Measurements from ENCODE around the gene TMCO4.

The TMCO4 gene

DNA sequence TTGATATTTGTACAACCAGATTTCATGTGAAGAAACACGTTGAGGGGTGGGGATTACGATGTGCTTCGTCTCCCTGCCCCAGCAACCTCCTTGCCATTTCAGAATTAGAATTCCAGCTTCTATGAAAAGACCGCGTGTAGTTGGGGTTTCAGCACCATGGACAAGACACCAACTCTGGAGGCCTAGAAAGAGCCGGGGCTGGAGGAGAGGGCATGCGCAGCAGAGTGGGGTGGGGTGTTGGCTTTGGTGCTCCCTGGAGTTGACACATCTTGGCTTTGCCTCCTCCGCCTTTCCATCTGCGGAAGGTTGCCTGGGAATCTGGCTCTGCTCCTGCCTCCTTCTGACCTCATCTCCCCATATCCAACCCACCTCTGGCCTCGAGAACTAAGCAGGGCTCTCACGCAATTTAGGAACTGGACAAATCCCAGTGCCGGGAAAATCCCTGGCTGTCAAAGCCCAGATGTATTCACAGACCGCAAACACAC, 123.2 kb downstream of the TMCO4 start:
- no peak overlapping the region for H3K4me3 Mint-ChIP-seq
- H3K27me3 Mint-ChIP-seq = peaks cover 17% of the 10 kb centered on the region
- H3K9me3 Mint-ChIP-seq = no peaks in the 10 kb centered on the region
- H3K36me3 Mint-ChIP-seq (ENCODE audit: low read depth) = no peaks in the 10 kb centered on the region
- H3K27ac Mint-ChIP-seq = no peak overlapping the region
- no peaks in the 10 kb centered on the region for H3K4me1 Mint-ChIP-seq (ENCODE audit: low read depth)
- DNase-seq = no peak

GRCh38 chr1:19675797-19676196, 123.9 kb downstream of the TMCO4 start:
- H3K4me3 Mint-ChIP-seq = no peak overlapping the region
- no peaks in the 10 kb centered on the region for H3K9me3 Mint-ChIP-seq
- no peak for DNase-seq
- H3K27ac Mint-ChIP-seq = no peak overlapping the region
- H3K4me1 Mint-ChIP-seq (ENCODE audit: low read depth) = no peaks in the 10 kb centered on the region
- H3K36me3 Mint-ChIP-seq (ENCODE audit: low read depth) = no peaks in the 10 kb centered on the region
- peaks cover 17% of the 10 kb centered on the region for H3K27me3 Mint-ChIP-seq

DNA sequence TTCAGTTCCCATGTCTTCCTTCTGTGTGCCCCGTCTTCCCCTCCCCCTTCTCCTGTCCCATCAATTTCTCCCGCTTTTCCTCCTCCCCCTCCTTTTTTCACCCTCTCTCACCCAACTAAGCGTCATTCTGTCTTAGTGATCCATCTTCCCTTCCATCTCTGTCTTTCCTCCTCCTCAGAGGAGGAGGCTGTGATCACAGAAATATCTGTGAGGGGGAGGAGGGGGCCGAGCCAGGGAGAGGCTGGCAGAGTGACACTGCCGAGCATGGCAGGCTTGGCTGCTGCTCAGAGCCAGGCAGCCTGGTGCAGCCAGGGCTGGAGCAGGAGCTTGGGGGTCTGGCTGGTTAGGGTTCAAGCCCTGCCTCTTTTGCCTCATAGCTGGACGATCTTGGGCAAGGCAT, 127.5 kb downstream of the TMCO4 start:
- Mint-ChIP-seq H3K27ac (no peak overlapping the region), H3K4me3 (no peak overlapping the region), H3K36me3 (ENCODE audit: low read depth) (no peaks in the 10 kb centered on the region), H3K27me3 (peaks cover 23% of the 10 kb centered on the region), H3K4me1 (ENCODE audit: low read depth) (no peaks in the 10 kb centered on the region), H3K9me3 (no peaks in the 10 kb centered on the region)
- DNase-seq = no peak

- H3K4me3 Mint-ChIP-seq = no peak overlapping the region
- H3K36me3 Mint-ChIP-seq (ENCODE audit: low read depth) = no peaks in the 10 kb centered on the region
- no peak for DNase-seq
- H3K9me3 Mint-ChIP-seq = no peaks in the 10 kb centered on the region
- peaks cover 3% of the 10 kb centered on the region for H3K4me1 Mint-ChIP-seq (ENCODE audit: low read depth)
- H3K27me3 Mint-ChIP-seq = peaks cover 38% of the 10 kb centered on the region
- no peak overlapping the region for H3K27ac Mint-ChIP-seq
These were observed 128.9 kb downstream of the TMCO4 start for GRCh38 chr1:19670787-19671186.

DNA sequence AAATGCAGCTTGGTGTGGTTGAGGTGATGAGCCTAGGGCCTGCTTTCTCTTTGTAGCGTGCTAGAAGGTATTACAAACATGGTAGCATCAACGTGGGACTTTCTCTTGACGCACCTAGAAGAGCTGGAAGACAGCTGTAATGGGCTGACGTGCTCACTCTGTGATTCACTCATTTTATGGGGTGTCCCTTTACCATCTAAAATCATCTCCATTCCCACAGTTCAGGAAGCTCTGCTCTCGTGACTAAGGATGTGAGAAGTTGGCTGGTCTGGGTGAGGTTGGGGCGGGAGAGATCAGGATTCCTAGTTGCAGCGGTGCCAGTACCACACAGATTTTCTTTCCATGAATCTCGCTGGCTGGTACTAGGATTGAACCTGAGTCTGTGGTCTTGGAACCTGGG, 130.8 kb downstream of the TMCO4 start:
- no peaks in the 10 kb centered on the region for H3K36me3 Mint-ChIP-seq (ENCODE audit: low read depth)
- no peak overlapping the region for H3K27ac Mint-ChIP-seq
- H3K9me3 Mint-ChIP-seq = no peaks in the 10 kb centered on the region
- H3K4me1 Mint-ChIP-seq (ENCODE audit: low read depth) = peaks cover 8% of the 10 kb centered on the region
- peaks cover 34% of the 10 kb centered on the region for H3K27me3 Mint-ChIP-seq
- H3K4me3 Mint-ChIP-seq = no peak overlapping the region
- no peak for DNase-seq

DNA sequence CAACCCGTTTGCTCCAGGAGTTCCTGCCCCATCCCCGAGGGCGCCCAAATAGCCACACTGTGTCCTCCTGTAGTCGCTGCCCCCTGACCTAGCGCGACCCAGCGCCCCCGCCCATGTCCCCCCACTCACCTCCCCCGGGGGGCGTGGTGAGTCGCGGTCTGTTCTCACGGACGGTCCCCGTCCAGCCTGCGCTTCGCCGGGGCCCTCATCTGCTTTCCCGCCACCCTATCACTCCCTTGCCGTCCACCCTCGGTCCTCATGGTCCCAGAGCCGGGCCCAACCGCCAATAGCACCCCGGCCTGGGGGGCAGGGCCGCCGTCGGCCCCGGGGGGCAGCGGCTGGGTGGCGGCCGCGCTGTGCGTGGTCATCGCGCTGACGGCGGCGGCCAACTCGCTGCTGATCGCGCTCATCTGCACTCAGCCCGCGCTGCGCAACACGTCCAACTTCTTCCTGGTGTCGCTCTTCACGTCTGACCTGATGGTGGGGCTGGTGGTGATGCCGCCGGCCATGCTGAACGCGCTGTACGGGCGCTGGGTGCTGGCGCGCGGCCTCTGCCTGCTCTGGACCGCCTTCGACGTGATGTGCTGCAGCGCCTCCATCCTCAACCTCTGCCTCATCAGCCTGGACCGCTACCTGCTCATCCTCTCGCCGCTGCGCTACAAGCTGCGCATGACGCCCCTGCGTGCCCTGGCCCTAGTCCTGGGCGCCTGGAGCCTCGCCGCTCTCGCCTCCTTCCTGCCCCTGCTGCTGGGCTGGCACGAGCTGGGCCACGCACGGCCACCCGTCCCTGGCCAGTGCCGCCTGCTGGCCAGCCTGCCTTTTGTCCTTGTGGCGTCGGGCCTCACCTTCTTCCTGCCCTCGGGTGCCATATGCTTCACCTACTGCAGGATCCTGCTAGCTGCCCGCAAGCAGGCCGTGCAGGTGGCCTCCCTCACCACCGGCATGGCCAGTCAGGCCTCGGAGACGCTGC, 133.9 kb downstream of the TMCO4 start:
- Mint-ChIP-seq H3K4me1 (ENCODE audit: low read depth) (peaks cover 9% of the 10 kb centered on the region), H3K27me3 (peaks cover 42% of the 10 kb centered on the region), H3K36me3 (ENCODE audit: low read depth) (no peaks in the 10 kb centered on the region), H3K9me3 (no peaks in the 10 kb centered on the region), H3K4me3 (peak overlapping the region; percentile 71), H3K27ac (no peak overlapping the region)
- DNase-seq = no peak

DNA sequence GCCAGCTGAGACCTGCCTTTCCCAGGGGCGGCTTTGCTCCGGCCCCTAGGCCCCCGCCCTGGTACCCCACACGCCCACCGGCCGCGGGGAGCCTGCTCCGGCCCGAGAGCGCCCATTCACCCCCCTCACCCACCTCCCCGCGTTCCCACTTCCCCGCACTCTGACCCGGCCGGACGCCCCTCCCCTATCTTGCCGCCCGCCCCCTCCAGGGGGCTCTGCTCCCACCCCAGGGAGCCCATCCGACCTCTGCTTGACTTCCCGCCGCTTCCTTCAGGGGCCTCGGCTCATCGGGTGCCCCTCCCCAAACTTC, 134.6 kb downstream of the TMCO4 start:
- Mint-ChIP-seq H3K27me3 (peaks cover 41% of the 10 kb centered on the region), H3K9me3 (no peaks in the 10 kb centered on the region), H3K27ac (no peak overlapping the region), H3K4me1 (ENCODE audit: low read depth) (peaks cover 9% of the 10 kb centered on the region), H3K4me3 (peak overlapping the region; percentile 55), H3K36me3 (ENCODE audit: low read depth) (no peaks in the 10 kb centered on the region)
- DNase-seq = no peak

GRCh38 chr1:19664453-19665185, 135.1 kb downstream of the TMCO4 start, which contains the start of gene HTR6:
Gene HTR6, plus strand, starts transcription at chr1:19664875. Its CDS starts 879 bp downstream, at chr1:19665754.
- H3K9me3 Mint-ChIP-seq = no peaks in the 10 kb centered on the region
- no peak within 1 kb of the TSS for H3K27ac Mint-ChIP-seq
- peaks cover 12% of the 10 kb centered on the region for H3K4me1 Mint-ChIP-seq (ENCODE audit: low read depth)
- peak within 1 kb of the TSS; percentile 55 for H3K4me3 Mint-ChIP-seq
- peak; percentile 69 for DNase-seq
- H3K36me3 Mint-ChIP-seq (ENCODE audit: low read depth) = no peaks in the 10 kb centered on the region
- peaks cover 38% of the 10 kb centered on the region for H3K27me3 Mint-ChIP-seq

GRCh38 chr1:19662313-19662712, 137.4 kb downstream of the TMCO4 start:
- no peak overlapping the region for H3K4me3 Mint-ChIP-seq
- H3K27ac Mint-ChIP-seq = no peak overlapping the region
- H3K36me3 Mint-ChIP-seq (ENCODE audit: low read depth) = no peaks in the 10 kb centered on the region
- peaks cover 35% of the 10 kb centered on the region for H3K27me3 Mint-ChIP-seq
- DNase-seq = no peak
- H3K9me3 Mint-ChIP-seq = no peaks in the 10 kb centered on the region
- peaks cover 19% of the 10 kb centered on the region for H3K4me1 Mint-ChIP-seq (ENCODE audit: low read depth)

DNA sequence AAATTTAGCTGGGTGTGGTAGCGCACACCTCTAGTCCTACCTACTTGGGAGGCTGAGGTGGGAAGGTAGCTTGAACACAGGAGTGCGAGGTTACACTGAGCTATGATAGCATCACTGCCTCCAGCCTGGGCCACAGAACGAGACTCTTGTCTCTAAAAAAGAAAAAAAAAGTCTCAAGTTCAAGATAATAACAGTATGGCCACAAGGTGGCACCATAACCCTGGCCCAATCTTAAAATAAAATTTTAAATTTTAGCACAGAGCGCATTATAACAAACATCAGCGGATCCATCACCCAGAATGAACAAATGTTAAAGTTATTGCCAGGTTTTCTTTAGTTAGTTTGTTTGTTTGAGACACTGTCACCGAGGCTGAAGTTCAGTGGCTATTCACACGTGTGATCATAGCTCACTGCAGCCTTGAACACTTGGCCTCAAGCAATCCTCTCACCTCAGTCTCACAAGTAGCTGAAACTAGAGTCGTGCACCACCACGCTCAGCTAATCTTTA, 137.9 kb downstream of the TMCO4 start:
- Mint-ChIP-seq H3K27ac (no peak overlapping the region), H3K36me3 (ENCODE audit: low read depth) (no peaks in the 10 kb centered on the region), H3K9me3 (no peaks in the 10 kb centered on the region), H3K27me3 (peaks cover 30% of the 10 kb centered on the region), H3K4me1 (ENCODE audit: low read depth) (peaks cover 19% of the 10 kb centered on the region), H3K4me3 (no peak overlapping the region)
- DNase-seq = no peak

GRCh38 chr1:19658186-19658585, 141.5 kb downstream of the TMCO4 start:
- Mint-ChIP-seq H3K27ac (no peak overlapping the region), H3K36me3 (ENCODE audit: low read depth) (no peaks in the 10 kb centered on the region), H3K4me1 (ENCODE audit: low read depth) (peaks cover 16% of the 10 kb centered on the region), H3K27me3 (peaks cover 8% of the 10 kb centered on the region), H3K9me3 (no peaks in the 10 kb centered on the region), H3K4me3 (no peak overlapping the region)
- no peak for DNase-seq

- no peak overlapping the region for H3K27ac Mint-ChIP-seq
- peaks cover 16% of the 10 kb centered on the region for H3K4me1 Mint-ChIP-seq (ENCODE audit: low read depth)
- no peak for DNase-seq
- no peaks in the 10 kb centered on the region for H3K9me3 Mint-ChIP-seq
- H3K36me3 Mint-ChIP-seq (ENCODE audit: low read depth) = no peaks in the 10 kb centered on the region
- H3K4me3 Mint-ChIP-seq = no peak overlapping the region
- peaks cover 2% of the 10 kb centered on the region for H3K27me3 Mint-ChIP-seq
These were observed 142.2 kb downstream of the TMCO4 start for GRCh38 chr1:19657511-19657910.

DNA sequence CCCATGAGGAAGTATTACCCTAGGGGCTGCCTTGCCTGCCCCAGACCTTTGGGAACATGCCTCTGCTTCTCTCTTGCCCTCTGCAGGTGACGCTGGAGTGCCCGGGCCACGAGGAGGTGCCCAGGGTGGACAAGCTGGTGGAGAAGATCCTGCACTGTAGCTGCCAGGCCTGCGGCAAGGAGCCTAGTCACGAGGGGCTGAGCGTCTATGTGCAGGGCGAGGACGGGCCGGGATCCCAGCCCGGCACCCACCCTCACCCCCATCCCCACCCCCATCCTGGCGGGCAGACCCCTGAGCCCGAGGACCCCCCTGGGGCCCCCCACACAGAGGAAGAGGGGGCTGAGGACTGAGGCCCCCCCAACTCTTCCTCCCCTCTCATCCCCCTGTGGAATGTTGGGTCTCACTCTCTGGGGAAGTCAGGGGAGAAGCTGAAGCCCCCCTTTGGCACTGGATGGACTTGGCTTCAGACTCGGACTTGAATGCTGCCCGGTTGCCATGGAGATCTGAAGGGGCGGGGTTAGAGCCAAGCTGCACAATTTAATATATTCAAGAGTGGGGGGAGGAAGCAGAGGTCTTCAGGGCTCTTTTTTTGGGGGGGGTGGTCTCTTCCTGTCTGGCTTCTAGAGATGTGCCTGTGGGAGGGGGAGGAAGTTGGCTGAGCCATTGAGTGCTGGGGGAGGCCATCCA, 142.8 kb downstream of the TMCO4 start:
- no peak for DNase-seq
- H3K9me3 Mint-ChIP-seq = no peaks in the 10 kb centered on the region
- H3K4me1 Mint-ChIP-seq (ENCODE audit: low read depth) = peaks cover 16% of the 10 kb centered on the region
- H3K27me3 Mint-ChIP-seq = peaks cover 2% of the 10 kb centered on the region
- H3K4me3 Mint-ChIP-seq = no peak overlapping the region
- H3K36me3 Mint-ChIP-seq (ENCODE audit: low read depth) = no peaks in the 10 kb centered on the region
- no peak overlapping the region for H3K27ac Mint-ChIP-seq

- no peak for DNase-seq
- H3K4me1 Mint-ChIP-seq (ENCODE audit: low read depth) = peaks cover 17% of the 10 kb centered on the region
- no peaks in the 10 kb centered on the region for H3K9me3 Mint-ChIP-seq
- H3K27ac Mint-ChIP-seq = no peak overlapping the region
- no peaks in the 10 kb centered on the region for H3K27me3 Mint-ChIP-seq
- no peak overlapping the region for H3K4me3 Mint-ChIP-seq
- H3K36me3 Mint-ChIP-seq (ENCODE audit: low read depth) = no peaks in the 10 kb centered on the region
These were observed 143.5 kb downstream of the TMCO4 start for GRCh38 chr1:19656134-19656779.

Data from activated T-cell treated with anti-CD3 and anti-CD28 coated beads, Interleukin-2, amount 50 U/mL, for 24 hours (primary cell).